Stimulated activated CD8-positive, alpha-beta memory T cell treated with anti-CD3 and anti-CD28 coated beads, Interleukin-4, amount 100 ng/mL, for 24 hours (primary cell): ENCODE data around the gene PAPSS2.
"Not testable (repeated sequence)": the region's sequence is repeated elsewhere in the genome, so short reads cannot be mapped to it uniquely, and the experiment has no call there.

Experiments used
- DNase-seq: peaks from one replicate; pipeline ENCODE4 v3.0.0-alpha.2; 2020; ENCODE audit warnings: low read depth

PAPSS2 gene

DNA sequence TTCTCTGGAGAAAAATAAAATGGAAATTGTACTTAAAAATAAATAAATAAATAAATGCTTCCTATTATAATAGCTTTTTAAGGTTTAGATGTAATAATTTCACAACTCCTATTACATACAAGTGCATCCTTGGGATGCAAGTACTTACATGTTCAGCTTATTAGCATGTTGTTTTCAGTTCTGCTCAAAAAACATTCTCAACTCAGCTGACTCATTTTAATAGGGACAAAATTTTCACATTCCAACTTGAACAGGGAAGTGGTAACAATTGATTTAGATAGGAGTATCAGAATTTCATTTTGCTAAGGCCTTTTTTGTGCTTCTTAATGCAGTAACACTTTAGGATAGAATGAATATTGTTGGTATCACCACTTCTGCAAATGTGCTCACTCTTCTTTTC lies 16.7 kb upstream of the PAPSS2 start:
- no peak for DNase-seq

DNA sequence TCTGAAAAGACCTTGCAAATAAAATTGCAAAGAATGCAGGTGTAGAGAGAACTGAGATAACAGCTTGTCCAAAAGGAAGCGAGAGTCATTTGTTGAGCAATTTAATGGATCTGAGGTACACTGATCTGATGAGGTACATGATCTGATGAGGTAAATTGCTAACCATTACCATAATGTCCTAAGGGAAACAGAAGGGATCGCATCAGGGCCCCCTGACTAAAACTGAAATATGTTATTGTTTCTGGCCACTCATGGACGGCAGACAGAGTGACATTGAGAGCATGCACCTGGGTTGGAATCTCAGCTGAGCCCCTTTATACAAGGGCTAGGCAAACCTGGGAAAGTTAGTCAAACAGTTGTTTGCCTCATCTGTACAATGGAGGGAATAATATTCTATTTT lies 15.8 kb upstream of the PAPSS2 start:
- no peak for DNase-seq

DNA sequence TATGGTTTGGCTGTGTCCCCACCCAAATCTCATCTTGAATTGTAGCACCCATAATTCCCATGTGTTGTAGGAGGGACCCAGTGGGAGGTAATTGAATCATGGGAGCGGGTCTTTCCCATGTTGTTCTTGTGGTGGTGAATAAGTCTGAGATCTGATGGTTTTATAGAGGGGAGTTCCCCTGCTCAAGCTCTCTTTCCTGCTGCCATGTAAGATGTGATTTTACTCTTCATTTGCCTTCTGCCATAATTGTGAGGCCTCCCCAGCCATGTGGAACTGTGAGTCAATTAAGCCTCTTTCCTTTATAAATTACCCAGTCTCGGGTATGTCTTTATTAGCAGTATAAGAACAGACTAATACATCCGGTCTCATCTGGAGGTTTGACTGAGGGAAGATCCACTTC lies 15.2 kb upstream of the PAPSS2 start:
- DNase-seq = not testable (repeated sequence)

DNA sequence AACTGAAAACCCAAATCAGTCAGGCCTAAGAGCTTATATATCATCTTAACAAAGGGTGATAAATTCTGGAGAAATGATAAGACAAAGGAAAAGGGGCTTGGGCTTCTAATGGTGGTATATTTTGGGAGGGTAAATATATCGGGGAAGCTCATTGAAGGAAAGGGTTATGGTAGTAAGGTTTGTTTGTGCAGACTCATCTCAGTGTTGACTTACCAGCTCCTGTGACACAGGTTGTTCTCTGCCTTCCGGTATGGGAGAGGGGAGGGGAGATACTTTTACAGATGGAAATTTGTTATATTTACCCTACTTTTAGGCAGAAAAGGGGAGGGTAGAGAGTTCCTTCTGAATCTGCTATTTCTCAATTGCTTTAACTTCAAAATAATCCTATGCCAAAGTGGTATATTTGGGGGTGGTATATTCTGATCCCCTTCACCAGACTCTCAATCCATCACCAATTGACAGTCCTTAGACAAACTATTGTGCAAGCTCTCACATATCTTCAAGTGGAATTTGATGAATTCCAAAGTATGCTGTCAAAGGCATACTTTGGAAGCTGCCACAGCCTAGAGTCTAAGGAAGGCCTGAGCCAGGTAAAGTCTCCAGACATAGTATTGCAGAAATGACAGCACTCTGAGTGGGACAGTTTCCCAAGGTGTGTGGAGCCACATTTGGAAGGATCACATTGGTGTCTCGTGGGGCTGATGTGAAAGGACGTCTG lies 13.3 kb upstream of the PAPSS2 start:
- no peak for DNase-seq

DNA sequence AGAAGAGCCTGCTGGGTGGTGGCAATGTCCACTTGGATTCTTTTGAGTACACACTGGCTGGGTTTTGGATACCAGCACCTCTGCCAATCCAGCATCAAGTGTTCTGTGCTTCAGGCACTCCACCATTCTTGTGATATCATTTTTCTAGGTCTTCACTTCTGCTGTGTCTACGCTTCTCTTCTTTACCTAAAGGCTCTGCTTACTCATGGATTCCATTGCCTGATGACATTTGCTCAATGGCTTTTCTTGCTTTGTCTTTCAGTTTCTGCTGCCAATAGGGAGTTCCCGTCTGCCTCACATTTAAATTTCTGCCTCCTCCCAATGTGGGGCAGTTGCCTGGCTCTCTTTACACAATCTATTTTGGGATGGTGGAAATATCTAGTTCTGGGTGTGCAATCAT lies 12.7 kb upstream of the PAPSS2 start:
- DNase-seq = no peak

- no peak for DNase-seq
These were observed 8.7 kb upstream of the PAPSS2 start for GRCh38 chr10:87650838-87651589.

DNA sequence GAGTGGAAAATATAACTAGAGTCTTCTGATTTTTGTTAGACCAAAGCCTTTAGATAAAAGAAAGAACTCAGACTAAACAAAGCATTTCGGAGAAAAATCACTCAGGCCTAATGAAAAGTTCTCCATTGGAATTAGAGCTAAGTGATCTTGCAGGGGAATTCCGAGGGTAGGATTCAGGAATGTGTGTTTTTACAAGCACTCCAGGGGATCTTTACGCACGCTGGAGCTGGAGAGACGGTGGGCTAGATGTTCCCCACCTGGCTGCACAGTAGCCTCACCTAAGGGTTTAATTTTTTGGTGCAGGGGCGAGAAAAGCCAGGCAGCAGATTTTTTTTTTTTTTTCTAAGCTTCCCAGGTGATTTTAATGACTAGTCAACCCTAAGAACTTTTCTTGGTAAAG lies 7.9 kb upstream of the PAPSS2 start:
- DNase-seq = no peak

DNA sequence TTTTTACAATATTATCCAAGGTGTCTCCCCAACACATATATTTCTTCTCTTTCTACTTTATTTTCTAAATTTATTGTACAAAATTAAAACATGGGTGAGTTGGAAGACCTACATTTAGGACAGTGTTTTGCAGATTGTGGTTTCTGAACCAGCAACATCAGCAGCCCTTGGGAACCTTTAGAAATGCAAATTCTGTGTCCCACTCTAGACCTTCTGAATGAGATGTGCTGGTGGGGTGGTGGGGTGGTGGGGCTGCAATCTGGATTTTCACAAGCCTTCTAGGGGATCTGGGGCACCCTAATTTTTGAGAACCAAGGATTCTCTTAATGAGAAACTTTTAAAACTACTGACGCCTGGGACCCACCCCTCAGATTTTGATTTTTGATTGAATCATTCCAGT lies 7.4 kb upstream of the PAPSS2 start:
- no peak for DNase-seq

DNA sequence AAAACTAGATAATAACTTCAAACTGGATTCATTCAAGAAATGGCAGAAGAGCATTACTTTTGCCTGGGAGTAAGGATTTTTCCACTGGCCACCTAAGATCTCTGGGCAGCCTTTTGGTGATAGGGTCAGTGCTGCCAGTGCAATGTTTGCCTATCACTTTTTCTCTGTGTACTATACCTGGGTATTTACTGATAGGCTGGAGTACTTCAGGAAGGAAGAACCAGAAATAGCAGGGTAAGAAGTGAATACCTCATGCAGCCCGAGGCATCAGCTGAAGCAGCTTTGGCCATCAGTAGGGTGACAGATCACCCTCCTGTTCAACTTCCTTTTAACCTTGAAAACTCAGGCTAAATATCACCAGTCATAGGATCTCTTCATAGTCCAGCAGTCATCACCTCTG lies 5.5 kb upstream of the PAPSS2 start:
- DNase-seq = no peak

GRCh38 chr10:87656431-87657072 lies 3.1 kb upstream of the PAPSS2 start:
- no peak for DNase-seq

DNA sequence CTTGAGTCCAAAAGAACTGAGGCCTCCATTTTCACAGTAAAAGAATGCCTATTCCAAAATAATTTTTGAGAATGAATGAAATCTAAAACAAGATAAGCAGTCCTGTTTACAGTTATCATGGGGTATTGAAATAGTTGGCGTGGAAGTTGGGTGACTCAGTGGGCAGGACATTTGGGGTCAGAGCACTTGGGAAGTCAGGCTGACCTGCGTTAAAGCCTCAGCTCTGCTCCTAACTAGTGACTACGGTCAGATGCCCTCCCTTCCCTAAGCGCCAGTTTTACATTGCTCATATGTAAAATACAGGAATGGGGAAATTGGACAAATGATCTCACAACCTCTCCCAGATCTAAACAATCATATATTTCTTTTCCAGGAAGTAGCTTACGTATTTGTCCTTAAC lies 2.3 kb upstream of the PAPSS2 start:
- DNase-seq = no peak

GRCh38 chr10:87658321-87658795 lies 1.3 kb upstream of the PAPSS2 start:
- DNase-seq = no peak

GRCh38 chr10:87658858-87659555 lies 671 bp upstream of the PAPSS2 start:
- DNase-seq = no peak

DNA sequence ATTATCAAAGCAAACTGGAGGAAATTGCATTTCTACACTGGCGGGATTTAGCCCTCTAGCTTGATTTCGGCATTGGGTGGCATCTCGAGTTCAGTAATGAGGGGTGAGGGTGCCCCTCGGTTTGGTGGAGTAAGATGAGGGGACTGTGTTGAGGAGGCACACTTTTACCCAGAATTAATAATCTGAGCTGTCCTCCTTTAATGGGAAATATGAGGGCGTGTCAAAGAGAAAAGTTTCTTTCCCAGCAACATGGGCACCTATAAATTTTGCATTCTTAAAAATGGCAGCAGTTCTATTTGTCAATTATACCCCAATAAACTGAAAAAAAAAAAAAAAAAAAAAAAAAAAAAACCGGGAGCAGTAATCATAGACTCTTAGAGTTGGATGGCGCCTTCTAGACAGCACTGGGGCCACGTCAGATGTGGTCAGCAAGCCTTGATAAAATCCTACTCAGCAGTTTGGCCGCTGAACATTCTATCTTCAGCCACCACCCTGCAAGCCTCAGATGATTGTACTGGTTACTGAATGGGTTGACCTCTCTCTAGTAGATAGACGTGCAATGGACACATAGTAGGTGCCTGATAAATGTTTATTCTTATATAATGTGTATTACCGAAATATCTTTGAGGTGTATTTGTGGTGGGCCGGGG lies 931 bp downstream of the PAPSS2 start:
- no peak for DNase-seq

GRCh38 chr10:87661861-87662785 lies 2.4 kb downstream of the PAPSS2 start:
- DNase-seq = no peak

GRCh38 chr10:87664276-87664701 lies 4.6 kb downstream of the PAPSS2 start:
- DNase-seq = no peak

- no peak for DNase-seq
These were observed 7.8 kb downstream of the PAPSS2 start for GRCh38 chr10:87667493-87667892.

GRCh38 chr10:87668324-87669074 lies 8.8 kb downstream of the PAPSS2 start:
- no peak for DNase-seq

GRCh38 chr10:87669752-87670151 lies 10.1 kb downstream of the PAPSS2 start:
- no peak for DNase-seq

GRCh38 chr10:87670586-87670985 lies 10.9 kb downstream of the PAPSS2 start:
- DNase-seq = no peak
